ENCODE measurements around the gene TMEM204. TPM values are rescaled to one million over a fixed set of nuclear protein-coding genes. Genes with fewer than 3 reads are reported as not detected.

TMEM204 gene
- polyA plus RNA-seq, 1 donor from 2014 or later: not detected

- no peak overlapping the region for H3K9ac ChIP-seq (ENCODE audit: low read length)
- H3K79me2 ChIP-seq (replicated peaks; ENCODE audit: insufficient read depth, low read length): no peaks in the 10 kb centered on the region
- H3K27ac ChIP-seq (ENCODE audit: low read length): no peak overlapping the region
- no peak overlapping the region for H3K4me2 ChIP-seq (ENCODE audit: low read length)
- H3F3A ChIP-seq (ENCODE audit: insufficient read depth, low read length, poor library complexity, severe bottlenecking): no peaks in the 10 kb centered on the region
- TF ChIP-seq EP300 (conservative IDR thresholded peaks at IDR 0.05; ENCODE audit: poor library complexity, severe bottlenecking): no peak
- H4K20me1 ChIP-seq (ENCODE audit: insufficient read depth): no peaks in the 10 kb centered on the region
- H3K36me3 ChIP-seq (ENCODE audit: insufficient read depth, low read length): no peaks in the 10 kb centered on the region
- H3K9me3 ChIP-seq (ENCODE audit: low read length): no peaks in the 10 kb centered on the region
- H2AFZ ChIP-seq (ENCODE audit: low read depth, low read length): no peak overlapping the region
- no peaks in the 10 kb centered on the region for H3K27me3 ChIP-seq (ENCODE audit: insufficient read depth, low read depth, low read length)
- H3K4me3 ChIP-seq (ENCODE audit: low read length): no peak overlapping the region
- no peaks in the 10 kb centered on the region for H3K9me2 ChIP-seq (ENCODE audit: insufficient read depth, low read length)
These were observed 44.4 kb upstream of the TMEM204 start for GRCh38 chr16:1489077-1489476.

GRCh38 chr16:1491327-1491726 is 42.1 kb upstream of the TMEM204 start:
- H3K4me2 ChIP-seq (ENCODE audit: low read length): no peak overlapping the region
- no peak overlapping the region for H3K27ac ChIP-seq (ENCODE audit: low read length)
- TF ChIP-seq POLR2AphosphoS5 (IDR thresholded peaks at IDR 0.05): no peak
- no peak for TF ChIP-seq TAF1 (IDR thresholded peaks at IDR 0.05; ENCODE audit: low read depth)
- TF ChIP-seq SMC3 (conservative IDR thresholded peaks at IDR 0.05; ENCODE audit: poor library complexity): no peak
- no peak for TF ChIP-seq MXI1 (conservative IDR thresholded peaks at IDR 0.05; ENCODE audit: poor library complexity, severe bottlenecking)
- no peak for TF ChIP-seq REST (IDR thresholded peaks at IDR 0.05; ENCODE audit: borderline replicate concordance)
- no peak for TF ChIP-seq CTCF (IDR thresholded peaks at IDR 0.05; ENCODE audit: poor library complexity, severe bottlenecking)
- no peak for TF ChIP-seq EP300 (conservative IDR thresholded peaks at IDR 0.05; ENCODE audit: poor library complexity, severe bottlenecking)
- no peak for TF ChIP-seq RAD21 (conservative IDR thresholded peaks at IDR 0.05)
- TF ChIP-seq EZH2 (IDR thresholded peaks at IDR 0.05; ENCODE audit: borderline replicate concordance, insufficient read depth, low read length, poor library complexity, severe bottlenecking): no peak
- H3K9me3 ChIP-seq (ENCODE audit: low read length): no peaks in the 10 kb centered on the region
- no peaks in the 10 kb centered on the region for H4K20me1 ChIP-seq (ENCODE audit: insufficient read depth)
- no peaks in the 10 kb centered on the region for H3K27me3 ChIP-seq (ENCODE audit: insufficient read depth, low read depth, low read length)
- no peaks in the 10 kb centered on the region for H3K79me2 ChIP-seq (replicated peaks; ENCODE audit: insufficient read depth, low read length)
- H2AFZ ChIP-seq (ENCODE audit: low read depth, low read length): no peak overlapping the region
- no peaks in the 10 kb centered on the region for H3K36me3 ChIP-seq (ENCODE audit: insufficient read depth, low read length)
- H3K4me3 ChIP-seq (ENCODE audit: low read length): no peak overlapping the region
- no peaks in the 10 kb centered on the region for H3K9me2 ChIP-seq (ENCODE audit: insufficient read depth, low read length)
- no peak overlapping the region for H3K9ac ChIP-seq (ENCODE audit: low read length)
- H3F3A ChIP-seq (ENCODE audit: insufficient read depth, low read length, poor library complexity, severe bottlenecking): no peaks in the 10 kb centered on the region

Data from neural cell (in vitro differentiated cells).